Prostate gland (tissue), 2 donors: ENCODE results near the gene TBL1X. TPM values are rescaled to one million over a fixed set of nuclear protein-coding genes. Genes with fewer than 3 reads are reported as not detected.

Experiments used
- DNase-seq: peaks from one replicate; pipeline ENCODE4 v3.0.0-alpha.2; 2019; ENCODE audit warnings: low spot score
- H3K27ac ChIP-seq, 2 donors: fragments of 200-600 bp; sonication (generic); 2 replicates each; pipeline ENCODE4 v1.5.1; 2017 to 2019
- H3K27me3 ChIP-seq: fragments of 200-600 bp; sonication (generic); replicated peaks from 2 replicates; pipeline ENCODE4 v1.5.1; 2019; ENCODE audit not compliant: insufficient read depth
- H3K36me3 ChIP-seq, 2 donors: fragments of 200-600 bp; sonication (generic); 1 replicate in 1 of 2; 2 replicates in 1 of 2; pipeline versions ENCODE4 v1.5.1 to v1.8.1; 2017 to 2019
- H3K4me1 ChIP-seq: fragments of 200-600 bp; sonication (generic); replicated peaks from 2 replicates; pipeline ENCODE4 v1.5.1; 2019
- H3K4me3 ChIP-seq, 2 donors: fragments of 200-600 bp; sonication (generic); 2 replicates each; pipeline ENCODE4 v1.5.1; 2017 to 2019
- H3K9me3 ChIP-seq: fragments of 200-600 bp; sonication (generic); 2 replicates; pipeline ENCODE4 v1.5.1; 2017
- POLR2A ChIP-seq: fragments of 450-650 bp; IDR thresholded peaks from one replicate; pipeline ENCODE4 v1.6.1; 2016; ENCODE audit warnings: antibody characterized with exemption, mild to moderate bottlenecking
- POLR2AphosphoS5 ChIP-seq: sonication (generic); formaldehyde crosslinking; IDR thresholded peaks from one replicate; pipeline ENCODE4 v1.6.1; 2017; ENCODE audit warnings: antibody characterized with exemption
- WGBS: methylation state at CpG from one replicate; pipeline ENCODE4 v1.1.5; 2018; 5-methylcytosine and 5-hydroxymethylcytosine counted together
- intact Hi-C: fragments of 100-400 bp; cut with DNase I; formaldehyde crosslinking; loops from one replicate; pipeline ENCODE4 v1.14.2; 2022
- total RNA-seq, 2 donors: library from RNA; depleted of rRNA; stranded (reverse); fragments of >200 nt; gene quantifications; one replicate each; pipeline ENCODE4 v1.1.0, GENCODE V29; 2016
- TF ChIP-seq, protein P1 (sequence below), 4 experiments: fragments of 200-600 bp in 2 of 4; fragments of 450-650 bp in 2 of 4; sonication (generic) in 2 of 4; IDR thresholded peaks; 1 replicate in 3 of 4; 2 replicates in 1 of 4; pipeline ENCODE4 v1.5.1; 2016 to 2019; ENCODE audit warnings: antibody characterized with exemption in 4 of 4, mild to moderate bottlenecking in 2 of 4, moderate library complexity in 2 of 4

Gene TBL1X
- total RNA-seq, 2 donors from 2014 or later: 23.2 to 76.9 TPM

DNA sequence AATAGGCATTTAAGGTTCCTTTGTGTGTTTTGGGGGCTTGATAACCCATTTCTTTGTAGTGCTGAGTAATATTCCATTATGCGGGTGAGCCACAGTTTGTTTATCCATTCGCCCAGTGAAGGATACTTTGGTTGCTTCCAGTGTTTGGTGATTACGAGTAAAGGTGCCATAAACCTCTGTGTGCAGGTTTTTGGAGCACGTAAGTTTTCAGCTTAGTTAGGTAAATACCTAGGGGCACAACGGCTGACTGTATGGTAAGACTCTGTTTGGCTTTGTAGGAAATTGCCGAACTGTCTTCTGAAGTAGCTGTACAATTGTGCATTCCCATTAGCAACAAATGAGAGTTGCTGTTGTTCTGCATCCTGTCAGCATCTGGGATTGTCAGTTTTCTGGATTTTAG, 3.8 kb upstream of the TBL1X start:
- WGBS: 43% methylated on average over 6 of the region's 6 CpGs

DNA sequence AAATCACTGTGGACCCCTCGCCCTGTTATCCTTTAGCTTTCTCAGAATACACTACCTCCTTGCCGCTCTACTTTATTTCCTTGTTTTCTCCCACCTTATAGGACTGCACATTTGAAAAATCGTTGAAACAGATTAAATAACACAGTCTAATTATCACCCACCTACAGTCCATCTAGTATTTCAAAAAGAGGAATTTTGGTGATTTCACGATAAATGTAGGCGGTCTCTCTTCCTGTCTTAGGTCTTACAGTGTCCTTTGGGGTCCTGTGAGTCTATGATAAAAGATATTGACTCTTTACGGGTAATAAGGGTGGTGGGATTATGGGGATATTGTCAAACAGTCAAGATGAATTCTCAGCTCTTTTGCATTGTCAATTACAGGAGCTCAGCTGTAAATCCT, 2.4 kb upstream of the TBL1X start:
- WGBS: 38% methylated on average over 6 of the region's 6 CpGs

More for the DNA sequence above, 3.8 kb upstream of the TBL1X start:
- Histone ChIP-seq H3K4me3 (no peak overlapping the region), H3K27ac (no peak overlapping the region), H3K4me1 (no peaks in the 10 kb centered on the region), H3K9me3 (no peaks in the 10 kb centered on the region), H3K27me3 (no peaks in the 10 kb centered on the region), H3K36me3 (no peaks in the 10 kb centered on the region)
- DNase-seq: no peak
- intact Hi-C loops: loop anchor here (10.0 kb wide), 2 partner anchors 214 to 356 kb away; no protein-coding TSS in a partner anchor
- TF ChIP-seq POLR2A (no peak), POLR2AphosphoS5 (no peak)
- TF ChIP-seq, protein P1, sequence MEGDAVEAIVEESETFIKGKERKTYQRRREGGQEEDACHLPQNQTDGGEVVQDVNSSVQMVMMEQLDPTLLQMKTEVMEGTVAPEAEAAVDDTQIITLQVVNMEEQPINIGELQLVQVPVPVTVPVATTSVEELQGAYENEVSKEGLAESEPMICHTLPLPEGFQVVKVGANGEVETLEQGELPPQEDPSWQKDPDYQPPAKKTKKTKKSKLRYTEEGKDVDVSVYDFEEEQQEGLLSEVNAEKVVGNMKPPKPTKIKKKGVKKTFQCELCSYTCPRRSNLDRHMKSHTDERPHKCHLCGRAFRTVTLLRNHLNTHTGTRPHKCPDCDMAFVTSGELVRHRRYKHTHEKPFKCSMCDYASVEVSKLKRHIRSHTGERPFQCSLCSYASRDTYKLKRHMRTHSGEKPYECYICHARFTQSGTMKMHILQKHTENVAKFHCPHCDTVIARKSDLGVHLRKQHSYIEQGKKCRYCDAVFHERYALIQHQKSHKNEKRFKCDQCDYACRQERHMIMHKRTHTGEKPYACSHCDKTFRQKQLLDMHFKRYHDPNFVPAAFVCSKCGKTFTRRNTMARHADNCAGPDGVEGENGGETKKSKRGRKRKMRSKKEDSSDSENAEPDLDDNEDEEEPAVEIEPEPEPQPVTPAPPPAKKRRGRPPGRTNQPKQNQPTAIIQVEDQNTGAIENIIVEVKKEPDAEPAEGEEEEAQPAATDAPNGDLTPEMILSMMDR (IDR thresholded peaks at IDR 0.05): no peak

DNA sequence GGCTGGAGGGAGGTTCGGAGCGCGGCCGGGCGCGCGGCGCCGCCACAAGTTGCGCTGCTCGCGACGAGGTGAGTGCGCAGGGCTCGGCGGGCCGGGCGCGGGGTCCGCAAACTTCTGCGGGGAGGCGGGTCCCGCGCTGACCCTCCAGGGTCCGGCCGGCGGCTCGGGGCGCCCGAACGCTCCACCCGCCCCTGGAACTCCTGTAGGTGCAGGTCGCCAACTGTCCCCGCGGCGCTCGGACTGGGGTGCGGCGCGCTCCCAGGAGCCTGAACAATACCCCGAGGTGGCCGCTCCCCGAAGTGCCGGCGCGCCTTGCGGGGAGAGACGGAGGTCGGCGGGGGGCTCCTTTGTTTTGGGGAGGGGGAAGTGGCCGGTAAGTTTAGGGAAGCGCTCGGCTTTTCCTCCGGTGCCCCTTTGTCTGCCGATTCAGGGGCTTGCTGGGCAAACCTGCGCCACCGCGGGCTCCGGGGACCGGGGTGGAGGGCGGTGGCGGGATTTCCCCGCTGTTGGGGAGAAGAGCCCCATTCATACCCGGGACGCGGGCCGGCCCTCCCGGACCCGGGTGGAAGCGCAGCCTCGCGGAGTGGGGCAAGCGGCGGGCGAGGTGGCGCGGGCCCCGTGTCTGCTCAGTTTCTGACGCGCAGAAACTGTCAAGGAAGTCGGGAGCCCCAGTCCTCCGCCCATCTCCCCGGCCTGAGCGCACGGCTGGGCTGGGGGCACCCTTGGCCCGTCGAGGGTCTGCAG, 694 bp downstream of the TBL1X start:
- TF ChIP-seq POLR2AphosphoS5 (no peak), POLR2A (no peak)
- TF ChIP-seq, protein P1 (IDR thresholded peaks at IDR 0.05): no peak

More for the DNA sequence above, 2.4 kb upstream of the TBL1X start:
- Histone ChIP-seq H3K27me3 (no peaks in the 10 kb centered on the region), H3K36me3 (no peaks in the 10 kb centered on the region), H3K9me3 (no peaks in the 10 kb centered on the region), H3K27ac (no peak overlapping the region), H3K4me3 (no peak overlapping the region), H3K4me1 (no peaks in the 10 kb centered on the region)
- DNase-seq: no peak
- TF ChIP-seq, protein P1 (IDR thresholded peaks at IDR 0.05): no peak
- TF ChIP-seq POLR2AphosphoS5 (no peak), POLR2A (no peak)
- intact Hi-C loops: loop anchor here (2.0 to 10.0 kb wide), 3 partner anchors 120 to 358 kb away; no protein-coding TSS in a partner anchor

DNA sequence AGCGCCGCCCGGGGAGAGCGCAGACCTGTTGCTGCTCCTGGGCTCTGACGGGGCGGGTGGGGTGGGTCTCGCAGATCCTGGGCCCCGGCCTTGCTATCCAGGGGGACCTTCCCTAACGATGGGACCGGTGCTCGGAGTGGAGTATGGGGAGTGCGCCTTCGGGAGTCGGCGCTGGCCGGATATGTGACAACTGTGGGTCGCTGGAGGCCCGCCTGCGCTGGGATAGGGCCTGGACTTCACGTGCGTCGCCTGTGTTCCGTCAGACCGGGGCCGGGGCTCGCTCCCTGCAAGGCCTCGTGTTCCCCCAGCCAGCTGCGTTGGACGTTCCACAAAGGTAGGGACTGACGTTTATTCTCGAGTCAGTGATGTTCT, 1.3 kb downstream of the TBL1X start:
- Histone ChIP-seq H3K27ac (peak overlapping the region; percentile 81 to 82), H3K9me3 (no peaks in the 10 kb centered on the region), H3K27me3 (no peaks in the 10 kb centered on the region), H3K36me3 (no peaks in the 10 kb centered on the region), H3K4me1 (no peaks in the 10 kb centered on the region), H3K4me3 (peak overlapping the region; percentile 51 to 53)
- WGBS: 0% methylated on average over 14 of the region's 31 CpGs
- intact Hi-C loops: loop anchor here (10.0 kb wide), 2 partner anchors 209 to 361 kb away; no protein-coding TSS in a partner anchor
- TF ChIP-seq, protein P1 (IDR thresholded peaks at IDR 0.05): no peak
- no peak for TF ChIP-seq POLR2A
- no peak for TF ChIP-seq POLR2AphosphoS5
- peak; percentile 29 for DNase-seq

More for the DNA sequence above, 694 bp downstream of the TBL1X start:
- intact Hi-C loops: loop anchor here (10.0 kb wide), 2 partner anchors 209 to 361 kb away; no protein-coding TSS in a partner anchor
- Histone ChIP-seq H3K4me3 (peak overlapping the region; percentile 51 to 53), H3K4me1 (no peaks in the 10 kb centered on the region), H3K36me3 (no peaks in the 10 kb centered on the region), H3K9me3 (no peaks in the 10 kb centered on the region), H3K27ac (peak overlapping the region; percentile 81 to 82), H3K27me3 (no peaks in the 10 kb centered on the region)
- no peak for DNase-seq
- WGBS: no CpG with 5 or more reads among the region's 87 CpGs

DNA sequence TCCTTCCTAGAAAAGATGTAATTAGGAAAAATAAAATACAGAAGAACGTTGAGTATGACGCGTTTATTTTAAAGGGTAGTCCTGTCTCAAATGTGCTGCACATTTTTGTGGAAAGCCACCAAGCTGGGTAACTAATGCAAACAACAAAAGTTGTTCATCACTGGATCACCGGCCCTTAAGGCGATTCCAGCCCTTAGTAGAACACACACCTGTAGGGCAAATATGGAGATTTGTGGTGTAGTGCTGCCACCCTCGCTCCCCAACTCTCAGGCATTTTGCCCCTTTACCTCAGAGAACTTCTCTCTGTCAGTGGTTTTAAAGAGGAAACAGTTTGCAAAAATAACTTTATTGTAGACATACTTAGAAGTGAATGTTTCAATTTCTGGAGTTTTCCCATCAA, 1.9 kb downstream of the TBL1X start:
- no peak for DNase-seq
- peak overlapping the region in 1 of 2 donors; percentile 51 for H3K4me3 ChIP-seq
- TF ChIP-seq, protein P1 (IDR thresholded peaks at IDR 0.05): no peak
- TF ChIP-seq POLR2A (no peak), POLR2AphosphoS5 (no peak)
- 27% methylated on average over 6 of the region's 6 CpGs for WGBS
- no peaks in the 10 kb centered on the region for H3K4me1 ChIP-seq
- H3K36me3 ChIP-seq: no peaks in the 10 kb centered on the region
- peak overlapping the region; percentile 18 to 81 for H3K27ac ChIP-seq
- intact Hi-C loops: loop anchor here (10.0 kb wide), 2 partner anchors 208 to 362 kb away; no protein-coding TSS in a partner anchor
- H3K27me3 ChIP-seq: no peaks in the 10 kb centered on the region
- no peaks in the 10 kb centered on the region for H3K9me3 ChIP-seq
